Peyer's patch (tissue), 4 donors: ENCODE measurements around the gene ITGA3.
"Not testable (repeated sequence)": the region's sequence is repeated elsewhere in the genome, so short reads cannot be mapped to it uniquely, and the experiment has no call there.

Source experiments
- POLR2A ChIP-seq, 2 donors: fragments of 450-650 bp; IDR thresholded peaks; one replicate each; pipeline ENCODE4 v1.5.1; 2017; ENCODE audit warnings: antibody characterized with exemption in 2 of 2, mild to moderate bottlenecking in 2 of 2, moderate library complexity in 2 of 2
- TF ChIP-seq, protein P1 (sequence below), 6 experiments: fragments of 450-650 bp in 4 of 6; fragments of 200-600 bp in 2 of 6; sonication (generic) in 1 of 6; IDR thresholded peaks; one replicate each; pipeline ENCODE4 v1.5.1; 2017 to 2019; ENCODE audit warnings: antibody characterized with exemption in 6 of 6, mild to moderate bottlenecking in 3 of 6, moderate library complexity in 1 of 6

DNA sequence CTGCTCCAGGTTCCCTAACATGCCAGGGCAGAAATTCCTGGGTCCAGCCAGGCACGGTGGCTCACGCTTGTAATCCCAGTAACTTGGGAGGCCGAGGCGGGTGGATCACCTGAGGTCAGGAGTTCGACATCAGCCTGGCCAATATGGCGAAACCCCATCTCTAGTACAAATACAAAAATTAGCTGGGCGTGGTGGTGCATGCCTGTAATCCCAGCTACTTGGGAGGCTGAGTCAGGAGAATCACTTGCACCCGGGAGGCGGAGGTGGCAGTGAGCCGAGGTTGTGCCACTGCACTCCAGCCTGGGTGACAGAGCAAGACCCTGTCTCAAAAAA, 5.8 kb downstream of the ITGA3 start:
- TF ChIP-seq, protein P1, sequence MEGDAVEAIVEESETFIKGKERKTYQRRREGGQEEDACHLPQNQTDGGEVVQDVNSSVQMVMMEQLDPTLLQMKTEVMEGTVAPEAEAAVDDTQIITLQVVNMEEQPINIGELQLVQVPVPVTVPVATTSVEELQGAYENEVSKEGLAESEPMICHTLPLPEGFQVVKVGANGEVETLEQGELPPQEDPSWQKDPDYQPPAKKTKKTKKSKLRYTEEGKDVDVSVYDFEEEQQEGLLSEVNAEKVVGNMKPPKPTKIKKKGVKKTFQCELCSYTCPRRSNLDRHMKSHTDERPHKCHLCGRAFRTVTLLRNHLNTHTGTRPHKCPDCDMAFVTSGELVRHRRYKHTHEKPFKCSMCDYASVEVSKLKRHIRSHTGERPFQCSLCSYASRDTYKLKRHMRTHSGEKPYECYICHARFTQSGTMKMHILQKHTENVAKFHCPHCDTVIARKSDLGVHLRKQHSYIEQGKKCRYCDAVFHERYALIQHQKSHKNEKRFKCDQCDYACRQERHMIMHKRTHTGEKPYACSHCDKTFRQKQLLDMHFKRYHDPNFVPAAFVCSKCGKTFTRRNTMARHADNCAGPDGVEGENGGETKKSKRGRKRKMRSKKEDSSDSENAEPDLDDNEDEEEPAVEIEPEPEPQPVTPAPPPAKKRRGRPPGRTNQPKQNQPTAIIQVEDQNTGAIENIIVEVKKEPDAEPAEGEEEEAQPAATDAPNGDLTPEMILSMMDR (IDR thresholded peaks at IDR 0.05) = not testable (repeated sequence)
- not testable (repeated sequence) for TF ChIP-seq POLR2A (IDR thresholded peaks at IDR 0.05)
